Measurements from ENCODE around the gene NTNG2.

DNA sequence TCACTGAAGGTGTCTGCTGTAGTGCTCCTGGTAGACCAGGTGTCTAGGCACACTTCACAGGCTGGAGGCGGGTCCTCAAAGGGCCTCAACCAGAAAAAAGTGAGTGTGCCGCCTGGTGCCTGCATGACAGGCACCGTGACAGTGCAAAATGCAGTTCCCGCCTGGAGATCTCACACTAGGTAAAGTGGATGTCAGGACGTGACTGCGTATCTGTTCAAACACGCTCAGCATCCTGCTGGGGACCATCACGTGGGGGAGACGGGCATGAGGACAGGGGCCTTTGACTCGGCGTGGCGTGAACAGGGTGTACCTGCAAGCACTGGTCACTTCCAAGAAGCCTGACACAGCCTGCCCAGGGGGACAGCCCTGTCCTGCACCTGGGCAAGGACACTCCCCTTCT is 32.3 kb upstream of the NTNG2 start:
- TF ChIP-seq, protein P1, sequence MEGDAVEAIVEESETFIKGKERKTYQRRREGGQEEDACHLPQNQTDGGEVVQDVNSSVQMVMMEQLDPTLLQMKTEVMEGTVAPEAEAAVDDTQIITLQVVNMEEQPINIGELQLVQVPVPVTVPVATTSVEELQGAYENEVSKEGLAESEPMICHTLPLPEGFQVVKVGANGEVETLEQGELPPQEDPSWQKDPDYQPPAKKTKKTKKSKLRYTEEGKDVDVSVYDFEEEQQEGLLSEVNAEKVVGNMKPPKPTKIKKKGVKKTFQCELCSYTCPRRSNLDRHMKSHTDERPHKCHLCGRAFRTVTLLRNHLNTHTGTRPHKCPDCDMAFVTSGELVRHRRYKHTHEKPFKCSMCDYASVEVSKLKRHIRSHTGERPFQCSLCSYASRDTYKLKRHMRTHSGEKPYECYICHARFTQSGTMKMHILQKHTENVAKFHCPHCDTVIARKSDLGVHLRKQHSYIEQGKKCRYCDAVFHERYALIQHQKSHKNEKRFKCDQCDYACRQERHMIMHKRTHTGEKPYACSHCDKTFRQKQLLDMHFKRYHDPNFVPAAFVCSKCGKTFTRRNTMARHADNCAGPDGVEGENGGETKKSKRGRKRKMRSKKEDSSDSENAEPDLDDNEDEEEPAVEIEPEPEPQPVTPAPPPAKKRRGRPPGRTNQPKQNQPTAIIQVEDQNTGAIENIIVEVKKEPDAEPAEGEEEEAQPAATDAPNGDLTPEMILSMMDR (IDR thresholded peaks at IDR 0.05), result no peak
- no peak for TF ChIP-seq EZH2 (IDR thresholded peaks at IDR 0.05)
